Liver (tissue), 9 donors: ENCODE results near the gene PDZD2. TPM values are rescaled to one million over a fixed set of nuclear protein-coding genes. Genes with fewer than 3 reads are reported as not detected.

Experiments used
- DNase-seq: peaks from one replicate; pipeline ENCODE4 v3.0.0-alpha.2; 2017; ENCODE audit warnings: low spot score
- H3K27ac ChIP-seq, 2 donors: one replicate each; pipeline ENCODE4 v1.7.0; 2013; ENCODE audit warnings: inconsistent platforms in 2 of 2, low read length in 2 of 2, control low read depth in 1 of 2, low read depth in 1 of 2, mild to moderate bottlenecking in 1 of 2
- H3K27me3 ChIP-seq, 4 donors: one replicate each; pipeline versions ENCODE4 v1.6.1 to v1.7.0; 2013; ENCODE audit warnings: low read length in 3 of 4, inconsistent platforms in 1 of 4, mild to moderate bottlenecking in 1 of 4, moderate library complexity in 1 of 4; ENCODE audit not compliant: control insufficient read depth in 4 of 4, insufficient read depth in 4 of 4
- H3K36me3 ChIP-seq, 4 donors: one replicate each; pipeline versions ENCODE4 v1.6.1 to v1.7.0; 2013; ENCODE audit warnings: low read length in 3 of 4, mild to moderate bottlenecking in 3 of 4, low read depth in 1 of 4, moderate library complexity in 1 of 4; ENCODE audit not compliant: control insufficient read depth in 4 of 4, insufficient read depth in 3 of 4
- H3K4me1 ChIP-seq, 4 donors: one replicate each; pipeline versions ENCODE4 v1.6.1 to v1.7.0; 2013; ENCODE audit warnings: low read length in 3 of 4, mild to moderate bottlenecking in 3 of 4, moderate library complexity in 1 of 4; ENCODE audit not compliant: control insufficient read depth in 4 of 4, insufficient read depth in 4 of 4
- H3K4me3 ChIP-seq, 3 donors: one replicate each; pipeline versions ENCODE4 v1.6.1 to v1.7.0; 2013; ENCODE audit warnings: low read length in 3 of 3, control low read depth in 1 of 3, low read depth in 1 of 3, mild to moderate bottlenecking in 1 of 3
- H3K9ac ChIP-seq, 2 donors: one replicate each; pipeline ENCODE4 v1.7.0; 2013; ENCODE audit warnings: low read length in 2 of 2, mild to moderate bottlenecking in 2 of 2, moderate library complexity in 2 of 2, control low read depth in 1 of 2, low read depth in 1 of 2
- H3K9me3 ChIP-seq, 4 donors: one replicate each; pipeline versions ENCODE4 v1.6.1 to v1.7.0; 2013; ENCODE audit warnings: low read length in 3 of 4; ENCODE audit not compliant: control insufficient read depth in 4 of 4
- ATF3 ChIP-seq: IDR thresholded peaks from 2 replicates; pipeline ENCODE4 v1.6.1; 2016; ENCODE audit warnings: antibody characterized with exemption
- EGR1 ChIP-seq, 2 donors: IDR thresholded peaks; 2 replicates each; pipeline ENCODE4 v1.6.1; 2016 to 2018; ENCODE audit warnings: antibody characterized with exemption in 2 of 2, low read depth in 2 of 2
- FOXA1 ChIP-seq: IDR thresholded peaks from 2 replicates; pipeline ENCODE4 v1.6.1; 2016; ENCODE audit warnings: antibody characterized with exemption
- FOXA2 ChIP-seq: IDR thresholded peaks from 2 replicates; pipeline ENCODE4 v1.6.1; 2016; ENCODE audit warnings: antibody characterized with exemption
- GABPA ChIP-seq, 2 donors: IDR thresholded peaks in 1 of 2; conservative IDR thresholded peaks in 1 of 2; 2 replicates each; pipeline ENCODE4 v1.6.1; 2016; ENCODE audit warnings: antibody characterized with exemption in 2 of 2, mild to moderate bottlenecking in 1 of 2, moderate library complexity in 1 of 2
- JUND ChIP-seq, 2 donors: IDR thresholded peaks; 2 replicates each; pipeline ENCODE4 v1.6.1; 2016; ENCODE audit warnings: antibody characterized with exemption in 2 of 2
- NR2F2 ChIP-seq: IDR thresholded peaks from 2 replicates; pipeline ENCODE4 v1.6.1; 2016; ENCODE audit warnings: antibody characterized with exemption
- RAD21 ChIP-seq, 2 donors: IDR thresholded peaks; 2 replicates each; pipeline ENCODE4 v1.6.1; 2016; ENCODE audit warnings: antibody characterized with exemption in 2 of 2, mild to moderate bottlenecking in 2 of 2
- RXRA ChIP-seq, 2 donors: IDR thresholded peaks; 2 replicates each; pipeline ENCODE4 v1.6.1; 2017 to 2018; ENCODE audit warnings: antibody characterized with exemption in 2 of 2, mild to moderate bottlenecking in 1 of 2
- YY1 ChIP-seq: IDR thresholded peaks from 2 replicates; pipeline ENCODE4 v1.6.1; 2016; ENCODE audit warnings: antibody characterized with exemption, mild to moderate bottlenecking
- WGBS: extraction: QIAGEN DNeasy Blood & Tissue Kit; methylation state at CpG from one replicate; pipeline ENCODE4 v1.1.7; 2013; 5-methylcytosine and 5-hydroxymethylcytosine counted together
- polyA plus RNA-seq, 2 donors: library from polyadenylated mRNA; stranded (reverse) in 1 of 2; unstranded in 1 of 2; fragments of 200-250 nt in 1 of 2; fragments of >200 nt in 1 of 2; fragmentation: Nextera tagmentation in 1 of 2; extraction: Ambion mirVana in 1 of 2; gene quantifications; one replicate each; pipeline versions ENCODE4 v1.2.1 to v1.2.3, GENCODE V29; 2013 to 2015
- total RNA-seq, 2 donors: library from RNA; depleted of rRNA; stranded (reverse); fragments of >200 nt; gene quantifications; one replicate each; pipeline ENCODE4 v1.2.3, GENCODE V29; 2014
- TF ChIP-seq, protein P1 (sequence below): IDR thresholded peaks from 2 replicates; pipeline ENCODE4 v1.6.1; 2016; ENCODE audit warnings: antibody characterized with exemption, mild to moderate bottlenecking
- TF ChIP-seq, protein P2 (sequence below): IDR thresholded peaks from 2 replicates; pipeline ENCODE4 v1.6.1; 2016; ENCODE audit warnings: antibody characterized with exemption
- donor health status: healthy.
- donor health status: healthy.
- donor health status: healthy.
- donor health status: healthy.
- donor health status: healthy.

PDZD2 gene
- total and polyA plus RNA-seq, 4 donors: 0.27 to 1.1 (median 0.54) TPM

DNA sequence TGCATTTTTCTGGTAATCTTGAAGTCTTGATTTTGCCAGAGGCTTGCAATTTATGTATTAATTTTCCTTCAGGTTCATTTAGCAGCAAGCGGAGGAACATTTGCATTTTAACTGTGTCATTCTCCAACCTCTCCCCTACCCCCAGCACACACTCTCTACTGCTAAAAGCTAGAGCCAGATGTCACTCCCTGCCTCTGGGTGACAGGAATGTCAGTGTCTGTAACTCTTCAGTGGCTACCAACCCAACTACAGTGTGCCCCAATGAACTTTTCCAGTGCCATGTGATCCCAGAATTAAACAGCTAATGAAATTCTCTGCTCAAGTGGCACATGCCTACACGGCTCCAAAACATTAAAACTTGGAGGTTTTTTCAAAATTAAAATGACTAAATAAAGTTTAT is 274.9 kb downstream of the PDZD2 start:
- TF ChIP-seq FOXA2: no peak
- TF ChIP-seq YY1: no peak
- TF ChIP-seq GABPA (IDR thresholded peaks at IDR 0.05 in 1 of 2, conservative IDR thresholded peaks at IDR 0.05 in 1 of 2): no peak
- TF ChIP-seq, protein P1, sequence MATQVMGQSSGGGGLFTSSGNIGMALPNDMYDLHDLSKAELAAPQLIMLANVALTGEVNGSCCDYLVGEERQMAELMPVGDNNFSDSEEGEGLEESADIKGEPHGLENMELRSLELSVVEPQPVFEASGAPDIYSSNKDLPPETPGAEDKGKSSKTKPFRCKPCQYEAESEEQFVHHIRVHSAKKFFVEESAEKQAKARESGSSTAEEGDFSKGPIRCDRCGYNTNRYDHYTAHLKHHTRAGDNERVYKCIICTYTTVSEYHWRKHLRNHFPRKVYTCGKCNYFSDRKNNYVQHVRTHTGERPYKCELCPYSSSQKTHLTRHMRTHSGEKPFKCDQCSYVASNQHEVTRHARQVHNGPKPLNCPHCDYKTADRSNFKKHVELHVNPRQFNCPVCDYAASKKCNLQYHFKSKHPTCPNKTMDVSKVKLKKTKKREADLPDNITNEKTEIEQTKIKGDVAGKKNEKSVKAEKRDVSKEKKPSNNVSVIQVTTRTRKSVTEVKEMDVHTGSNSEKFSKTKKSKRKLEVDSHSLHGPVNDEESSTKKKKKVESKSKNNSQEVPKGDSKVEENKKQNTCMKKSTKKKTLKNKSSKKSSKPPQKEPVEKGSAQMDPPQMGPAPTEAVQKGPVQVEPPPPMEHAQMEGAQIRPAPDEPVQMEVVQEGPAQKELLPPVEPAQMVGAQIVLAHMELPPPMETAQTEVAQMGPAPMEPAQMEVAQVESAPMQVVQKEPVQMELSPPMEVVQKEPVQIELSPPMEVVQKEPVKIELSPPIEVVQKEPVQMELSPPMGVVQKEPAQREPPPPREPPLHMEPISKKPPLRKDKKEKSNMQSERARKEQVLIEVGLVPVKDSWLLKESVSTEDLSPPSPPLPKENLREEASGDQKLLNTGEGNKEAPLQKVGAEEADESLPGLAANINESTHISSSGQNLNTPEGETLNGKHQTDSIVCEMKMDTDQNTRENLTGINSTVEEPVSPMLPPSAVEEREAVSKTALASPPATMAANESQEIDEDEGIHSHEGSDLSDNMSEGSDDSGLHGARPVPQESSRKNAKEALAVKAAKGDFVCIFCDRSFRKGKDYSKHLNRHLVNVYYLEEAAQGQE: no peak
- Histone ChIP-seq H3K4me1 (no peaks in the 10 kb centered on the region), H3K9ac (no peak overlapping the region), H3K4me3 (no peak overlapping the region), H3K36me3 (no peaks in the 10 kb centered on the region), H3K9me3 (no peaks in the 10 kb centered on the region), H3K27ac (no peak overlapping the region), H3K27me3 (no peaks in the 10 kb centered on the region)
- 81% methylated on average over 2 of the region's 2 CpGs for WGBS
- DNase-seq: no peak

- Histone ChIP-seq H3K27ac (no peak overlapping the region), H3K9me3 (no peaks in the 10 kb centered on the region)
- WGBS: 83% methylated on average over 8 of the region's 8 CpGs
Observed at GRCh38 chr5:31916327-31916726, 277.4 kb downstream of the PDZD2 start.

More at GRCh38 chr5:31916327-31916726, 277.4 kb downstream of the PDZD2 start:
- no peaks in the 10 kb centered on the region for H3K4me1 ChIP-seq
- no peaks in the 10 kb centered on the region for H3K36me3 ChIP-seq
- no peak overlapping the region for H3K9ac ChIP-seq
- no peaks in the 10 kb centered on the region for H3K27me3 ChIP-seq
- DNase-seq: no peak
- no peak overlapping the region for H3K4me3 ChIP-seq
- TF ChIP-seq, protein P2, sequence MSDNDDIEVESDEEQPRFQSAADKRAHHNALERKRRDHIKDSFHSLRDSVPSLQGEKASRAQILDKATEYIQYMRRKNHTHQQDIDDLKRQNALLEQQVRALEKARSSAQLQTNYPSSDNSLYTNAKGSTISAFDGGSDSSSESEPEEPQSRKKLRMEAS: no peak
- TF ChIP-seq JUND (IDR thresholded peaks at IDR 0.05): no peak
- TF ChIP-seq, protein P1: no peak
- no peak for TF ChIP-seq FOXA1
- TF ChIP-seq RXRA (IDR thresholded peaks at IDR 0.05): no peak
- no peak for TF ChIP-seq ATF3
- TF ChIP-seq RAD21 (IDR thresholded peaks at IDR 0.05): no peak
- TF ChIP-seq NR2F2: no peak
- no peak for TF ChIP-seq YY1
- no peak for TF ChIP-seq EGR1 (IDR thresholded peaks at IDR 0.05; ENCODE audit: low read depth in 2 of 2)
